Thoracic aorta (tissue), 2 donors: ENCODE measurements around the gene OR6C75. TPM values are rescaled to one million over a fixed set of nuclear protein-coding genes. Genes with fewer than 3 reads are reported as not detected.

ENCODE experiments used
- ATAC-seq: fragments of 150-250 bp; one replicate; pipeline ENCODE4 v1.8.0; 2017; ENCODE audit warnings: low read depth; ENCODE audit not compliant: insufficient number of reproducible peaks, low FRiP score
- DNase-seq: peaks from one replicate; pipeline ENCODE4 v3.0.0-alpha.2; 2020; ENCODE audit warnings: low spot score
- H3K27ac ChIP-seq, 2 donors: fragments of 200-600 bp; sonication (generic); 1 replicate in 1 of 2; 2 replicates in 1 of 2; pipeline ENCODE4 v1.5.1; 2016; ENCODE audit warnings: mild to moderate bottlenecking in 2 of 2, moderate library complexity in 2 of 2
- H3K27me3 ChIP-seq: fragments of 200-600 bp; sonication (generic); replicated peaks from 2 replicates; pipeline ENCODE4 v1.6.0; 2016; ENCODE audit warnings: mild to moderate bottlenecking; ENCODE audit not compliant: insufficient read depth
- H3K36me3 ChIP-seq: fragments of 200-600 bp; sonication (generic); one replicate; pipeline ENCODE4 v1.5.1; 2016
- H3K4me1 ChIP-seq, 2 donors: fragments of 200-600 bp; sonication (generic); 1 replicate in 1 of 2; 2 replicates in 1 of 2; pipeline versions ENCODE4 v1.5.1 to v1.6.0; 2016; ENCODE audit warnings: low read depth in 2 of 2, mild to moderate bottlenecking in 1 of 2; ENCODE audit not compliant: control insufficient read depth in 1 of 2
- H3K4me3 ChIP-seq: fragments of 200-600 bp; sonication (generic); 2 replicates; pipeline ENCODE4 v1.5.1; 2016; ENCODE audit warnings: mild to moderate bottlenecking
- H3K9me3 ChIP-seq: fragments of 200-600 bp; sonication (generic); 2 replicates; pipeline ENCODE4 v1.5.1; 2016
- CTCF ChIP-seq: fragments of 200-600 bp; sonication (generic); IDR thresholded peaks from one replicate; pipeline ENCODE4 v1.5.1; 2019; ENCODE audit warnings: antibody characterized with exemption
- total RNA-seq, 2 donors: library from RNA; depleted of rRNA; stranded (reverse); fragments of >200 nt; gene quantifications; one replicate each; pipeline versions ENCODE4 v1.1.0 to v1.2.3, GENCODE V29; 2016

The OR6C75 gene
- total RNA-seq, 2 donors from 2014 or later = not detected

DNA sequence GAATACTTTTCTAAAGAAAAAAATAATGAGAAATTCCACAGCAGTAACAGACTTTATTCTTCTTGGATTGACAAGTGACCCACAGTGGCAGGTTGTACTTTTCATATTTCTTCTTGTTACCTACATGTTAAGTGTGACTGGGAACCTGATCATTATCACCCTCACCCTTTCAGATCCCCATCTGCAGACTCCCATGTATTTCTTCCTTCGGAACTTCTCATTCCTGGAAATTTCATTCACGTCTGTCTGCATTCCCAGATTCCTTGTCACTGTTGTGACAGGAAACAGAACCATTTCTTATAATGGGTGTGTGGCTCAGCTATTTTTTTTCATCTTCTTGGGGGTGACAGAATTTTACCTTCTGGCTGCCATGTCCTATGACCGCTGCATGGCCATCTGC is 2.3 kb downstream of the OR6C75 start:
- TF ChIP-seq CTCF = no peak
- DNase-seq = no peak

GRCh38 chr12:55372521-55372920 is 9.7 kb downstream of the OR6C75 start:
- H3K36me3 ChIP-seq = no peaks in the 10 kb centered on the region
- H3K4me3 ChIP-seq = no peak overlapping the region
- TF ChIP-seq CTCF = no peak
- DNase-seq (no peak), ATAC-seq (no peak)
- no peak overlapping the region for H3K27ac ChIP-seq
- H3K27me3 ChIP-seq = no peaks in the 10 kb centered on the region
- H3K9me3 ChIP-seq = no peaks in the 10 kb centered on the region
- H3K4me1 ChIP-seq = no peaks in the 10 kb centered on the region

More for the DNA sequence above, 2.3 kb downstream of the OR6C75 start:
- Histone ChIP-seq H3K4me3 (no peak overlapping the region), H3K4me1 (no peaks in the 10 kb centered on the region), H3K9me3 (no peaks in the 10 kb centered on the region), H3K27ac (no peak overlapping the region), H3K36me3 (no peaks in the 10 kb centered on the region), H3K27me3 (no peaks in the 10 kb centered on the region)
- ATAC-seq = no peak

DNA sequence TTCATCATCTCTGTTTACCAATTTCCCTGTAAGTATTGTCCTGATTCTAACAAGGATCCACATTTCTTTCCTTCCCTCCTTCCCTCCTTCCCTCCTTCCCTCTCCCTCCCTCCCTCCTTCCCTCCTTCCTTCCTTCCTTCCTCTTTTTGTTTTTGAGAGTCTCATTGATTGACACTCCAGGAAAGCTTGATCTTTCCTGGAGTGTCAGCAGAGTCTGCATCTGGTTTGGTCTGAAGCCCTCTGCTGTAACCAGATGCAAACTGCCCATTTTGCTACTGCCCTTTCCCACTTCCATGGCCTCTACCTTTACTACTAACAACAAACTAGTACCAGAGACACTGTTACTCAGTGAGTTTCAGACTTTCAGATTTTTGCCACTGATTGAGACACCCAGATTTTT is 23.1 kb downstream of the OR6C75 start:
- no peak for DNase-seq
- Histone ChIP-seq H3K9me3 (no peaks in the 10 kb centered on the region), H3K27me3 (no peaks in the 10 kb centered on the region), H3K27ac (no peak overlapping the region), H3K4me1 (no peaks in the 10 kb centered on the region), H3K4me3 (no peak overlapping the region), H3K36me3 (no peaks in the 10 kb centered on the region)
- TF ChIP-seq CTCF = no peak
- no peak for ATAC-seq

GRCh38 chr12:55392032-55392795 is 29.4 kb downstream of the OR6C75 start:
- no peak for DNase-seq
- no peak for TF ChIP-seq CTCF

DNA sequence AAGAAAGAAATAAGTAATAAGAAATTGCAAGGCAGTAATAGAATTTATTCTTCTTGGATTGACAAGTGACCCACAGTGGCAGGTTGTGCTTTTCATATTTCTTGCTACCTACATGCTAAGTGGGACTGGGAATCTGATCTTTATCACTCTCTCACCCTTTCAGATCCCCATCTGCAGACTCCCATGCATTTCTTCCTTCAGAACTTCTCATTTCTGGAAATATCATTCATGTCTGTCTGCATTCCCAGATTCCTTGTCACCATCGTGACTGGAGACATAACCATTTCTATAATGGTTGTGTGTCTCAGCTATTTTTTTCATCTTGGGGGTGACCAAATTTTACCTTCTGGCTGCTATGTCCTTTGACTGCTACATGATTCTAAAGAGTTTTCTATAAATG is 33.6 kb downstream of the OR6C75 start:
- Histone ChIP-seq H3K4me3 (no peak overlapping the region), H3K9me3 (no peaks in the 10 kb centered on the region), H3K36me3 (no peaks in the 10 kb centered on the region), H3K4me1 (no peaks in the 10 kb centered on the region), H3K27ac (no peak overlapping the region), H3K27me3 (no peaks in the 10 kb centered on the region)
- DNase-seq (no peak), ATAC-seq (no peak)
- TF ChIP-seq CTCF = no peak

More at GRCh38 chr12:55392032-55392795, 29.4 kb downstream of the OR6C75 start:
- Histone ChIP-seq H3K27me3 (no peaks in the 10 kb centered on the region), H3K9me3 (no peaks in the 10 kb centered on the region), H3K36me3 (no peaks in the 10 kb centered on the region), H3K27ac (no peak overlapping the region), H3K4me3 (no peak overlapping the region), H3K4me1 (no peaks in the 10 kb centered on the region)
- ATAC-seq = no peak
